Frontal cortex (tissue), 4 donors: ENCODE results near the gene WSB2. TPM values are rescaled to one million over a fixed set of nuclear protein-coding genes. Genes with fewer than 3 reads are reported as not detected.
"Not testable (repeated sequence)": the region's sequence is repeated elsewhere in the genome, so short reads cannot be mapped to it uniquely, and the experiment has no call there.

Experiments used
- DNase-seq, 2 donors: peaks; one replicate each; pipeline ENCODE4 v3.0.0; 2012; ENCODE audit warnings: low spot score in 2 of 2
- FAIRE-seq: peaks from 2 replicates; lab custom pipeline; 2012; peaks lifted over from hg19 to GRCh38; lab: Jason Lieb, UNC
- small RNA-seq: library from RNA; depleted of rRNA; stranded (forward); fragments of <200 nt; gene quantifications from one replicate; pipeline ENCODE3, GENCODE V24; 2014
- total RNA-seq: library from RNA; depleted of rRNA; stranded (reverse); fragments of >200 nt; gene quantifications from one replicate; pipeline ENCODE4 v1.2.3, GENCODE V29; 2014
- donor health status: control.
- donor health status: control.
- donor health status: control.

The WSB2 gene
- total RNA-seq, 1 donor from 2014 or later, result 532 TPM

- FAIRE-seq (no peak), DNase-seq (no peak)
These were observed 49.6 kb downstream of the WSB2 start for GRCh38 chr12:118011377-118011776.

- no peak for FAIRE-seq
These were observed 50.1 kb downstream of the WSB2 start for GRCh38 chr12:118010903-118011302.

GRCh38 chr12:117999806-118000205, 61.2 kb downstream of the WSB2 start:
- FAIRE-seq, result not testable (repeated sequence)

More at GRCh38 chr12:118010903-118011302, 50.1 kb downstream of the WSB2 start:
- no peak for DNase-seq

GRCh38 chr12:117998719-117999118, 62.3 kb downstream of the WSB2 start:
- DNase-seq, result no peak
- FAIRE-seq, result no peak

More at GRCh38 chr12:117999806-118000205, 61.2 kb downstream of the WSB2 start:
- not testable (repeated sequence) for DNase-seq

- no peak for FAIRE-seq
- no peak for DNase-seq
These were observed 66.2 kb downstream of the WSB2 start for GRCh38 chr12:117994551-117995438.

GRCh38 chr12:117986705-117987469, 74.1 kb downstream of the WSB2 start:
- FAIRE-seq (no peak), DNase-seq (no peak)

- FAIRE-seq (no peak), DNase-seq (no peak)
These were observed 75.8 kb downstream of the WSB2 start for GRCh38 chr12:117985182-117985581.

Small RNA genes lying within 50 kb of the gene (small RNA-seq; reads per million reads assigned to genes)
- not detected for gene AC131159.1

Other genes starting within 250 kb of the WSB2 start
- gene KSR2, start 92.2 kb downstream of the WSB2 start, total RNA-seq, result 0.82 TPM
- gene RFC5, start 44.5 kb downstream of the WSB2 start, total RNA-seq, result 20.8 TPM
- gene VSIG10, start 42.8 kb upstream of the WSB2 start, total RNA-seq, result 14.7 TPM
- 275 TPM for gene PEBP1, start 74.9 kb upstream of the WSB2 start, total RNA-seq